ENCODE data around the gene ZDHHC23. TPM values are rescaled to one million over a fixed set of nuclear protein-coding genes. Genes with fewer than 3 reads are reported as not detected.
A peak's percentile ranks its signal among the peaks of the same experiment; 100 is the strongest.

Gene ZDHHC23
- total and polyA plus RNA-seq, 2 of the 4 experiments (the other 2 are of a cell fraction), result 0.50 to 0.90 TPM

- no peak overlapping the region for H3K18ac ChIP-seq (ENCODE audit: low read depth, low read length)
- no peaks in the 10 kb centered on the region for H3K9me1 ChIP-seq (ENCODE audit: insufficient read depth, low read length)
- CTCF ChIA-PET, result interaction anchor here (0.7 to 2.3 kb wide), 4 partner anchors 76 to 248 kb away, joined by 3 to 6 read pairs (median 4); partner anchors contain the start of gene GRAMD1C
- H3K14ac ChIP-seq (replicated peaks; ENCODE audit: low read depth, low read length), result no peak overlapping the region
- peak; percentile 72 for ATAC-seq (ENCODE audit: low read depth)
- intact Hi-C loops (cut with micrococcal nuclease) (no loop called here), dilution Hi-C loops (cut with HindIII; ENCODE audit: low sequenced_read_pairs, unreplicated experiment) (no loop called here), in situ Hi-C loops (cut with MboI; ENCODE audit: low sequenced_read_pairs) (loop anchor here (5.0 to 10.0 kb wide), 2 partner anchors 72 to 180 kb away; no protein-coding TSS in a partner anchor)
- no peak overlapping the region for H2AFZ ChIP-seq (replicated peaks; ENCODE audit: low read length, poor library complexity)
- no peaks in the 10 kb centered on the region for H3K9me3 ChIP-seq (ENCODE audit: control insufficient read depth, insufficient read depth, low read length)
- H3K4me3 ChIP-seq (ENCODE audit: insufficient read depth, low read depth, low read length), result no peak overlapping the region
- no TSS peak for BruUV-seq (replicated peaks)
- no peaks in the 10 kb centered on the region for H4K20me1 ChIP-seq (ENCODE audit: insufficient read depth, low read length)
- no peak overlapping the region for H2BK15ac ChIP-seq (ENCODE audit: low read depth, low read length)
- no peak overlapping the region for H4K8ac ChIP-seq (ENCODE audit: low read depth in 2 of 2, low read length in 2 of 2)
- H2BK20ac ChIP-seq (ENCODE audit: low read depth, low read length), result no peak overlapping the region
- no peak overlapping the region for H3K23ac ChIP-seq (ENCODE audit: low read depth, low read length)
- no peak overlapping the region for H3K27ac ChIP-seq (ENCODE audit: insufficient read depth, low read length)
- H3K79me1 ChIP-seq (ENCODE audit: low read depth in 1 of 2, low read length in 2 of 2), result no peaks in the 10 kb centered on the region
- no peak overlapping the region for H4K91ac ChIP-seq (ENCODE audit: insufficient read depth, low read depth, low read length)
- TF ChIP-seq BHLHE40 (IDR thresholded peaks at IDR 0.05; ENCODE audit: low read depth, low read length) (0 out of 2 replicates have a peak, but pooled peaks have one; percentile 11), CHD1 (IDR thresholded peaks at IDR 0.05; ENCODE audit: low read depth, low read length) (no peak)
- H2BK5ac ChIP-seq (ENCODE audit: low read depth, low read length, poor library complexity, severe bottlenecking), result peak overlapping the region; percentile 78
- no peak overlapping the region for H3K56ac ChIP-seq (ENCODE audit: extremely low read depth, insufficient read depth, low read length)
- no peaks in the 10 kb centered on the region for H3K27me3 ChIP-seq (ENCODE audit: control insufficient read depth, insufficient read depth, low read length)
- H3K36me3 ChIP-seq (ENCODE audit: control insufficient read depth, insufficient read depth, low read length), result no peaks in the 10 kb centered on the region
- 0 out of 2 replicates have a peak, but pooled peaks cover 2% of the 10 kb centered on the region for H3K4me1 ChIP-seq (ENCODE audit: control insufficient read depth, insufficient read depth, low read length)
- H3K9ac ChIP-seq (ENCODE audit: low read depth, low read length), result no peak overlapping the region
- peak; percentile 75 for DNase-seq
- no peak overlapping the region for H4K5ac ChIP-seq (ENCODE audit: low read depth, low read length)
- peak overlapping the region; percentile 51; the same call in 1 of the 2 replicates for H3K4me2 ChIP-seq (ENCODE audit: low read depth, low read length)
- WGBS, 2 experiments (ENCODE audit: extremely low coverage in 2 of 2, insufficient read length in 1 of 2), result no CpG with 5 or more reads among the region's 2 CpGs
- H2BK120ac ChIP-seq (ENCODE audit: low read depth, low read length), result no peak overlapping the region
- POLR2A ChIA-PET (ENCODE audit: unreplicated experiment), result no interaction called here
- no peak overlapping the region for H2AK9ac ChIP-seq (replicated peaks; ENCODE audit: low read depth, low read length, poor library complexity)
- no peak overlapping the region for H2AK5ac ChIP-seq (ENCODE audit: low read depth, low read length)
- no peak overlapping the region for H3K4ac ChIP-seq (ENCODE audit: low read depth, low read length)
These were observed 33.2 kb upstream of the ZDHHC23 start for GRCh38 chr3:113914646-113915045.

Data from IMR-90 (cell line).